ENCODE measurements around the gene CCDC141.

Gene CCDC141

GRCh38 chr2:178905261-178905660 is 144.7 kb downstream of the CCDC141 start:
- no peak for DNase-seq

GRCh38 chr2:178899656-178900055 is 150.3 kb downstream of the CCDC141 start:
- POLR2A ChIA-PET = no interaction called here
- no peak for DNase-seq
- no peak overlapping the region for H3K27ac ChIP-seq (ENCODE audit: insufficient read depth in 1 of 2, low read depth in 1 of 2, low read length in 2 of 2, poor library complexity in 1 of 2, severe bottlenecking in 2 of 2)
- H3K4me1 ChIP-seq (ENCODE audit: control extremely low read depth in 1 of 4, control insufficient read depth in 4 of 4, insufficient read depth in 4 of 4, low read length in 3 of 4) = no peaks in the 10 kb centered on the region
- CTCF ChIA-PET = interaction anchor here (0.7 to 1.7 kb wide), 3 partner anchors 16 to 104 kb away, joined by 3 to 6 read pairs (median 3); no protein-coding TSS in a partner anchor
- no peaks in the 10 kb centered on the region for H3K36me3 ChIP-seq (ENCODE audit: control insufficient read depth in 4 of 4, insufficient read depth in 4 of 4, low read length in 3 of 4)
- no peaks in the 10 kb centered on the region for H3K27me3 ChIP-seq (replicated peaks in 2 of 5; ENCODE audit: control insufficient read depth in 4 of 5, insufficient read depth in 5 of 5, low read length in 4 of 5)
- H3K4me3 ChIP-seq (ENCODE audit: control insufficient read depth in 1 of 7, extremely low read depth in 1 of 7, insufficient read depth in 4 of 7, low read depth in 2 of 7, low read length in 6 of 7) = no peak overlapping the region
- H3K9me3 ChIP-seq (ENCODE audit: control extremely low read depth in 1 of 5, control insufficient read depth in 4 of 5, insufficient read depth in 2 of 5, low read depth in 1 of 5, low read length in 4 of 5) = no peaks in the 10 kb centered on the region

More at GRCh38 chr2:178905261-178905660, 144.7 kb downstream of the CCDC141 start:
- H3K27ac ChIP-seq (ENCODE audit: insufficient read depth in 1 of 2, low read depth in 1 of 2, low read length in 2 of 2, poor library complexity in 1 of 2, severe bottlenecking in 2 of 2) = no peak overlapping the region
- no peaks in the 10 kb centered on the region for H3K4me1 ChIP-seq (ENCODE audit: control extremely low read depth in 1 of 4, control insufficient read depth in 4 of 4, insufficient read depth in 4 of 4, low read length in 3 of 4)
- H3K4me3 ChIP-seq (ENCODE audit: control insufficient read depth in 1 of 7, extremely low read depth in 1 of 7, insufficient read depth in 4 of 7, low read depth in 2 of 7, low read length in 6 of 7) = no peak overlapping the region
- 88% methylated on average over 1 of the region's 2 CpGs for WGBS (ENCODE audit: insufficient coverage)
- ChIA-PET POLR2A (no interaction called here), CTCF (interaction anchor here (0.6 to 1.6 kb wide), 4 partner anchors 12 to 518 kb away, joined by 3 to 8 read pairs (median 4); no protein-coding TSS in a partner anchor)
- H3K27me3 ChIP-seq (replicated peaks in 2 of 5; ENCODE audit: control insufficient read depth in 4 of 5, insufficient read depth in 5 of 5, low read length in 4 of 5) = no peaks in the 10 kb centered on the region
- H3K36me3 ChIP-seq (ENCODE audit: control insufficient read depth in 4 of 4, insufficient read depth in 4 of 4, low read length in 3 of 4) = peaks cover 0 to 2% (median 0%) of the 10 kb centered on the region in 4 experiments
- peaks cover 0 to 2% (median 0%) of the 10 kb centered on the region in 5 experiments for H3K9me3 ChIP-seq (ENCODE audit: control extremely low read depth in 1 of 5, control insufficient read depth in 4 of 5, insufficient read depth in 2 of 5, low read depth in 1 of 5, low read length in 4 of 5)

- ChIA-PET CTCF (interaction anchor here (0.9 kb wide), 1 partner anchor 14 kb away, joined by 3 read pairs; no protein-coding TSS in a partner anchor), POLR2A (no interaction called here)
- Histone ChIP-seq H3K36me3 (ENCODE audit: control insufficient read depth in 4 of 4, insufficient read depth in 4 of 4, low read length in 3 of 4) (no peaks in the 10 kb centered on the region), H3K9me3 (ENCODE audit: control extremely low read depth in 1 of 5, control insufficient read depth in 4 of 5, insufficient read depth in 2 of 5, low read depth in 1 of 5, low read length in 4 of 5) (no peaks in the 10 kb centered on the region), H3K4me3 (ENCODE audit: control insufficient read depth in 1 of 7, extremely low read depth in 1 of 7, insufficient read depth in 4 of 7, low read depth in 2 of 7, low read length in 6 of 7) (no peak overlapping the region), H3K27me3 (replicated peaks in 2 of 5; ENCODE audit: control insufficient read depth in 4 of 5, insufficient read depth in 5 of 5, low read length in 4 of 5) (no peaks in the 10 kb centered on the region), H3K4me1 (ENCODE audit: control extremely low read depth in 1 of 4, control insufficient read depth in 4 of 4, insufficient read depth in 4 of 4, low read length in 3 of 4) (peaks cover 0 to 4% (median 0%) of the 10 kb centered on the region in 4 experiments), H3K27ac (ENCODE audit: insufficient read depth in 1 of 2, low read depth in 1 of 2, low read length in 2 of 2, poor library complexity in 1 of 2, severe bottlenecking in 2 of 2) (no peak overlapping the region)
- DNase-seq = no peak
- WGBS (ENCODE audit: insufficient coverage) = 90% methylated on average over 2 of the region's 2 CpGs
These were observed 154.1 kb downstream of the CCDC141 start for GRCh38 chr2:178895872-178896271.

GRCh38 chr2:178895171-178895570 is 154.8 kb downstream of the CCDC141 start:
- H3K36me3 ChIP-seq (ENCODE audit: control insufficient read depth in 4 of 4, insufficient read depth in 4 of 4, low read length in 3 of 4) = no peaks in the 10 kb centered on the region
- no peak for DNase-seq
- no peak overlapping the region for H3K4me3 ChIP-seq (ENCODE audit: control insufficient read depth in 1 of 7, extremely low read depth in 1 of 7, insufficient read depth in 4 of 7, low read depth in 2 of 7, low read length in 6 of 7)
- H3K4me1 ChIP-seq (ENCODE audit: control extremely low read depth in 1 of 4, control insufficient read depth in 4 of 4, insufficient read depth in 4 of 4, low read length in 3 of 4) = peaks cover 0 to 4% (median 0%) of the 10 kb centered on the region in 4 experiments
- no peaks in the 10 kb centered on the region for H3K9me3 ChIP-seq (ENCODE audit: control extremely low read depth in 1 of 5, control insufficient read depth in 4 of 5, insufficient read depth in 2 of 5, low read depth in 1 of 5, low read length in 4 of 5)
- no CpG with 5 or more reads among the region's 2 CpGs for WGBS (ENCODE audit: insufficient coverage)
- ChIA-PET CTCF (interaction anchor here (0.9 kb wide), 1 partner anchor 13 kb away, joined by 3 read pairs; no protein-coding TSS in a partner anchor), POLR2A (no interaction called here)
- no peaks in the 10 kb centered on the region for H3K27me3 ChIP-seq (replicated peaks in 2 of 5; ENCODE audit: control insufficient read depth in 4 of 5, insufficient read depth in 5 of 5, low read length in 4 of 5)
- no peak overlapping the region for H3K27ac ChIP-seq (ENCODE audit: insufficient read depth in 1 of 2, low read depth in 1 of 2, low read length in 2 of 2, poor library complexity in 1 of 2, severe bottlenecking in 2 of 2)

- CTCF ChIA-PET = interaction anchor here (0.6 to 1.6 kb wide), 7 partner anchors 12 to 237 kb away, joined by 3 to 4 read pairs (median 3); no protein-coding TSS in a partner anchor
- WGBS (ENCODE audit: insufficient coverage) = 83% methylated on average over 2 of the region's 5 CpGs
These were observed 156.9 kb downstream of the CCDC141 start for GRCh38 chr2:178892751-178893625.

GRCh38 chr2:178891959-178892485 is 157.9 kb downstream of the CCDC141 start:
- no peaks in the 10 kb centered on the region for H3K27me3 ChIP-seq (replicated peaks in 2 of 5; ENCODE audit: control insufficient read depth in 4 of 5, insufficient read depth in 5 of 5, low read length in 4 of 5)
- H3K4me3 ChIP-seq (ENCODE audit: control insufficient read depth in 1 of 7, extremely low read depth in 1 of 7, insufficient read depth in 4 of 7, low read depth in 2 of 7, low read length in 6 of 7) = no peak overlapping the region
- POLR2A ChIA-PET = no interaction called here
- H3K4me1 ChIP-seq (ENCODE audit: control extremely low read depth in 1 of 4, control insufficient read depth in 4 of 4, insufficient read depth in 4 of 4, low read length in 3 of 4) = peaks cover 0 to 4% (median 0%) of the 10 kb centered on the region in 4 experiments
- CTCF ChIA-PET = interaction anchor here (1.3 to 2.7 kb wide), 5 partner anchors 13 to 238 kb away, joined by 3 to 18 read pairs (median 5); no protein-coding TSS in a partner anchor
- H3K36me3 ChIP-seq (ENCODE audit: control insufficient read depth in 4 of 4, insufficient read depth in 4 of 4, low read length in 3 of 4) = no peaks in the 10 kb centered on the region
- DNase-seq = no peak
- no peaks in the 10 kb centered on the region for H3K9me3 ChIP-seq (ENCODE audit: control extremely low read depth in 1 of 5, control insufficient read depth in 4 of 5, insufficient read depth in 2 of 5, low read depth in 1 of 5, low read length in 4 of 5)
- no peak overlapping the region for H3K27ac ChIP-seq (ENCODE audit: insufficient read depth in 1 of 2, low read depth in 1 of 2, low read length in 2 of 2, poor library complexity in 1 of 2, severe bottlenecking in 2 of 2)
- 77% methylated on average over 4 of the region's 5 CpGs for WGBS (ENCODE audit: insufficient coverage)

More at GRCh38 chr2:178892751-178893625, 156.9 kb downstream of the CCDC141 start:
- no peak for DNase-seq
- Histone ChIP-seq H3K36me3 (ENCODE audit: control insufficient read depth in 4 of 4, insufficient read depth in 4 of 4, low read length in 3 of 4) (no peaks in the 10 kb centered on the region), H3K27me3 (replicated peaks in 2 of 5; ENCODE audit: control insufficient read depth in 4 of 5, insufficient read depth in 5 of 5, low read length in 4 of 5) (no peaks in the 10 kb centered on the region), H3K4me1 (ENCODE audit: control extremely low read depth in 1 of 4, control insufficient read depth in 4 of 4, insufficient read depth in 4 of 4, low read length in 3 of 4) (peaks cover 0 to 4% (median 0%) of the 10 kb centered on the region in 4 experiments), H3K27ac (ENCODE audit: insufficient read depth in 1 of 2, low read depth in 1 of 2, low read length in 2 of 2, poor library complexity in 1 of 2, severe bottlenecking in 2 of 2) (no peak overlapping the region), H3K9me3 (ENCODE audit: control extremely low read depth in 1 of 5, control insufficient read depth in 4 of 5, insufficient read depth in 2 of 5, low read depth in 1 of 5, low read length in 4 of 5) (no peaks in the 10 kb centered on the region), H3K4me3 (ENCODE audit: control insufficient read depth in 1 of 7, extremely low read depth in 1 of 7, insufficient read depth in 4 of 7, low read depth in 2 of 7, low read length in 6 of 7) (no peak overlapping the region)
- POLR2A ChIA-PET = no interaction called here
